Measurements from ENCODE around the gene NKAIN4. TPM values are rescaled to one million over a fixed set of nuclear protein-coding genes. Genes with fewer than 3 reads are reported as not detected.

Gene NKAIN4
- total RNA-seq, 1 experiment from 2014 or later, result not detected

DNA sequence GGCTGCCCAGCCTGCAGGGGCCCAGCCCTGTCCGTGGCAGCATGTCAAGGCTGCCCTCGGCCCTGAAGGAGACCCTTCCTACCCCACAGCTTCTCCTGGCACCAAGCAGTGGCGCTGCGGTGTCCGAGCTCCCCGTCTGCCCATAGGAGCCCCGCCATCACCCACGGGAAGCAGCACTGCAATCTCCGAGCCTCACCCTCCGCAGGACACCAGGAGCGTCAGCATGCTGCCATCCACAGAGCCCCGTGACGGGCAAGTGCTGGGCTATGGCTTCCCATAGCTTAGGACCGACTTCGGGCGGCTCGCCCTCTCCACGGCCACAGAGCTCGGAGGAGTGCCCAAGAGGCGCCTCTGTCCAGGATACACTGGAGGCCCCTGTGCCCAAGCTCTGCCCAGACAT lies 63.4 kb downstream of the NKAIN4 start:
- ChIA-PET POLR2A (ENCODE audit: unreplicated experiment) (interaction anchor here (0.7 kb wide), 1 partner anchor 24 kb away, joined by 3 read pairs; no protein-coding TSS in a partner anchor), CTCF (interaction anchor here (0.9 kb wide), 2 partner anchors 24 to 218 kb away, joined by 3 to 5 read pairs; no protein-coding TSS in a partner anchor)
- Histone ChIP-seq H3K4me2 (ENCODE audit: low read length) (no peak overlapping the region), H2AFZ (ENCODE audit: low read length) (no peak overlapping the region), H3K9me2 (replicated peaks; ENCODE audit: low read length) (no peaks in the 10 kb centered on the region), H3K27me3 (ENCODE audit: low read length) (no peaks in the 10 kb centered on the region), H3K27ac (ENCODE audit: low read length) (no peak overlapping the region), H3K9ac (ENCODE audit: low read length) (no peak overlapping the region), H4K20me1 (ENCODE audit: low read length) (peaks cover 17% of the 10 kb centered on the region), H3K79me2 (ENCODE audit: low read length) (peaks cover 12% of the 10 kb centered on the region), H3K4me3 (ENCODE audit: low read length) (no peak overlapping the region), H3K36me3 (ENCODE audit: low read depth, low read length) (peaks cover 11% of the 10 kb centered on the region; the same call in 1 of the 2 replicates), H3K4me1 (ENCODE audit: insufficient read depth, low read length) (peaks cover 13% of the 10 kb centered on the region), H3F3A (ENCODE audit: low read length, unreplicated experiment) (no peaks in the 10 kb centered on the region), H3K9me3 (ENCODE audit: low read length) (no peaks in the 10 kb centered on the region)
- ATAC-seq (no peak; the same call in 1 of the 2 replicates), DNase-seq (no peak)
- no TSS peak for BruUV-seq (replicated peaks)
- intact Hi-C loops (cut with micrococcal nuclease), result no loop called here
- no peak for TF ChIP-seq EZH2phosphoT487 (IDR thresholded peaks at IDR 0.05; ENCODE audit: borderline replicate concordance, low read length)
- TF ChIP-seq EZH2 (IDR thresholded peaks at IDR 0.05; ENCODE audit: low read length, unreplicated experiment), result no peak
- TF ChIP-seq, protein P1, sequence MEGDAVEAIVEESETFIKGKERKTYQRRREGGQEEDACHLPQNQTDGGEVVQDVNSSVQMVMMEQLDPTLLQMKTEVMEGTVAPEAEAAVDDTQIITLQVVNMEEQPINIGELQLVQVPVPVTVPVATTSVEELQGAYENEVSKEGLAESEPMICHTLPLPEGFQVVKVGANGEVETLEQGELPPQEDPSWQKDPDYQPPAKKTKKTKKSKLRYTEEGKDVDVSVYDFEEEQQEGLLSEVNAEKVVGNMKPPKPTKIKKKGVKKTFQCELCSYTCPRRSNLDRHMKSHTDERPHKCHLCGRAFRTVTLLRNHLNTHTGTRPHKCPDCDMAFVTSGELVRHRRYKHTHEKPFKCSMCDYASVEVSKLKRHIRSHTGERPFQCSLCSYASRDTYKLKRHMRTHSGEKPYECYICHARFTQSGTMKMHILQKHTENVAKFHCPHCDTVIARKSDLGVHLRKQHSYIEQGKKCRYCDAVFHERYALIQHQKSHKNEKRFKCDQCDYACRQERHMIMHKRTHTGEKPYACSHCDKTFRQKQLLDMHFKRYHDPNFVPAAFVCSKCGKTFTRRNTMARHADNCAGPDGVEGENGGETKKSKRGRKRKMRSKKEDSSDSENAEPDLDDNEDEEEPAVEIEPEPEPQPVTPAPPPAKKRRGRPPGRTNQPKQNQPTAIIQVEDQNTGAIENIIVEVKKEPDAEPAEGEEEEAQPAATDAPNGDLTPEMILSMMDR (conservative IDR thresholded peaks at IDR 0.05; ENCODE audit: low read depth, low read length), result no peak

Small RNAs within 50 kb of the gene (microRNA-seq; reads per million reads assigned to microRNA genes)
- gene MIR3196 (ENCODE audit: unreplicated experiment) (not detected), gene MIR4326 (ENCODE audit: unreplicated experiment) (not detected)

Other genes starting within 250 kb of the NKAIN4 start
- gene BHLHE23, start 247.5 kb downstream of the NKAIN4 start, total RNA-seq (2014; rRNA removed), result not detected in 2 replicates
- gene YTHDF1, start 38.3 kb downstream of the NKAIN4 start, total RNA-seq (2014; rRNA removed), result 30.0 and 34.0 TPM in 2 replicates
- not detected in 2 replicates for gene BIRC7, start 18.6 kb downstream of the NKAIN4 start, total RNA-seq (2014; rRNA removed)
- gene ARFGAP1, start 18.4 kb upstream of the NKAIN4 start, total RNA-seq (2014; rRNA removed), result 75.6 and 92.0 TPM in 2 replicates
- not detected in 2 replicates for gene COL20A1, start 38.7 kb upstream of the NKAIN4 start, total RNA-seq (2014; rRNA removed)
- not detected in 2 replicates for gene CHRNA4, start 106.9 kb upstream of the NKAIN4 start, total RNA-seq (2014; rRNA removed)
- gene KCNQ2, start 218.2 kb upstream of the NKAIN4 start, total RNA-seq (2014; rRNA removed), result not detected in 2 replicates
- gene EEF1A2, start 244.6 kb upstream of the NKAIN4 start, total RNA-seq (2014; rRNA removed), result 463 and 559 TPM in 2 replicates